Keratinocyte (primary cell): ENCODE results near the gene EEF1A2. TPM values are rescaled to one million over a fixed set of nuclear protein-coding genes. Genes with fewer than 3 reads are reported as not detected.

Source experiments
- DNase-seq: peaks from one replicate; pipeline ENCODE4 v3.0.0-alpha.2; 2011; ENCODE audit warnings: low read depth, missing footprints, low spot score
- FAIRE-seq: peaks from 2 replicates; lab custom pipeline; 2011; peaks lifted over from hg19 to GRCh38; lab: Jason Lieb, UNC
- H2AFZ ChIP-seq: 2 replicates; pipeline ENCODE4 v1.6.0; 2012; ENCODE audit warnings: low read length, control low read depth, inconsistent platforms; ENCODE audit not compliant: control insufficient read depth
- H3K27ac ChIP-seq: 2 replicates; pipeline ENCODE4 v1.5.1; 2011; ENCODE audit warnings: low read length; ENCODE audit not compliant: control insufficient read depth, insufficient read depth
- H3K27me3 ChIP-seq: 3 replicates; pipeline ENCODE4 v1.6.0; 2011; ENCODE audit warnings: low read length; ENCODE audit not compliant: control insufficient read depth, insufficient read depth; ENCODE audit errors: extremely low read depth
- H3K36me3 ChIP-seq, 2 experiments: 2 replicates in 1 of 2; 3 replicates in 1 of 2; pipeline ENCODE4 v1.5.1; 2011; ENCODE audit warnings: low read length in 2 of 2, mild to moderate bottlenecking in 1 of 2; ENCODE audit not compliant: control insufficient read depth in 2 of 2, insufficient read depth in 2 of 2; ENCODE audit errors: extremely low read depth in 1 of 2
- H3K4me1 ChIP-seq: 3 replicates; pipeline ENCODE4 v1.5.1; 2011; ENCODE audit warnings: low read length; ENCODE audit not compliant: control insufficient read depth, insufficient read depth; ENCODE audit errors: extremely low read depth
- H3K4me2 ChIP-seq: 3 replicates; pipeline ENCODE4 v1.6.0; 2011; ENCODE audit warnings: low read depth, low read length; ENCODE audit not compliant: control insufficient read depth, insufficient read depth; ENCODE audit errors: extremely low read depth
- H3K4me3 ChIP-seq, 3 experiments: fragments of 200-600 bp in 1 of 3; sonication (generic) in 1 of 3; 2 replicates in 2 of 3; 3 replicates in 1 of 3; pipeline ENCODE4 v1.5.1; 2011 to 2016; ENCODE audit warnings: low read length in 3 of 3, mild to moderate bottlenecking in 3 of 3, control low read depth in 2 of 3, inconsistent platforms in 1 of 3, low read depth in 1 of 3, mixed read lengths in 1 of 3, mixed run types in 1 of 3, moderate library complexity in 1 of 3; ENCODE audit not compliant: control insufficient read depth in 2 of 3, insufficient read depth in 2 of 3; ENCODE audit errors: extremely low read depth in 1 of 3
- H3K79me2 ChIP-seq: 2 replicates; pipeline ENCODE4 v1.6.0; 2012; ENCODE audit warnings: low read length; ENCODE audit not compliant: control insufficient read depth, insufficient read depth
- H3K9ac ChIP-seq: 3 replicates; pipeline ENCODE4 v1.6.0; 2011; ENCODE audit warnings: low read length; ENCODE audit not compliant: control insufficient read depth, insufficient read depth; ENCODE audit errors: extremely low read depth
- H3K9me1 ChIP-seq: 3 replicates; pipeline ENCODE4 v1.6.0; 2011; ENCODE audit warnings: low read length; ENCODE audit not compliant: control insufficient read depth, insufficient read depth; ENCODE audit errors: extremely low read depth
- H3K9me3 ChIP-seq: 2 replicates; pipeline ENCODE4 v1.5.1; 2012; ENCODE audit warnings: low read depth, low read length; ENCODE audit not compliant: control insufficient read depth
- H4K20me1 ChIP-seq: 3 replicates; pipeline ENCODE4 v1.6.0; 2011; ENCODE audit warnings: low read length; ENCODE audit not compliant: control insufficient read depth, insufficient read depth; ENCODE audit errors: extremely low read depth
- CTCF ChIP-seq, 3 experiments: IDR thresholded peaks in 1 of 3; conservative IDR thresholded peaks in 1 of 3; optimal IDR thresholded peaks in 1 of 3; 2 replicates in 2 of 3; 3 replicates in 1 of 3; pipeline versions ENCODE3 to v1.5.1; 2011; ENCODE audit warnings: low read length in 3 of 3, mild to moderate bottlenecking in 3 of 3, moderate library complexity in 2 of 3, control low read depth in 1 of 3, inconsistent platforms in 1 of 3; ENCODE audit not compliant: insufficient read depth in 2 of 3; ENCODE audit errors: extremely low read depth in 1 of 3
- EZH2 ChIP-seq: IDR thresholded peaks from one replicate; pipeline ENCODE4 v1.6.1; 2012; ENCODE audit warnings: inconsistent platforms, mild to moderate bottlenecking, low read length, moderate library complexity
- dilution Hi-C: fragments of 300-500 bp; cut with MboI; formaldehyde crosslinking; loops from one replicate; pipeline ENCODE4 v1.7.0; 2020; ENCODE audit warnings: low sequenced_read_pairs; ENCODE audit not compliant: extremely low pct_ligation_motif_present
- polyA plus RNA-seq, 5 experiments: library from polyadenylated mRNA; depleted of rRNA in 3 of 5; stranded (reverse) in 3 of 5; stranded (forward) in 1 of 5; unstranded in 1 of 5; fragments of >200 nt; gene quantifications; 1 replicate in 1 of 5; 2 replicates in 3 of 5; 3 replicates in 1 of 5; pipeline versions ENCODE4 v1.2.1 to v1.2.3, GENCODE V29; 2011 to 2012; ENCODE audit warnings: missing spikeins in 2 of 5, low read depth in 1 of 5, low replicate concordance in 1 of 5

The EEF1A2 gene
- polyA plus RNA-seq, 1 donor (not counting 4 experiments of a cell fraction or from before 2014, with no cell fraction given), result 0.12 TPM

DNA sequence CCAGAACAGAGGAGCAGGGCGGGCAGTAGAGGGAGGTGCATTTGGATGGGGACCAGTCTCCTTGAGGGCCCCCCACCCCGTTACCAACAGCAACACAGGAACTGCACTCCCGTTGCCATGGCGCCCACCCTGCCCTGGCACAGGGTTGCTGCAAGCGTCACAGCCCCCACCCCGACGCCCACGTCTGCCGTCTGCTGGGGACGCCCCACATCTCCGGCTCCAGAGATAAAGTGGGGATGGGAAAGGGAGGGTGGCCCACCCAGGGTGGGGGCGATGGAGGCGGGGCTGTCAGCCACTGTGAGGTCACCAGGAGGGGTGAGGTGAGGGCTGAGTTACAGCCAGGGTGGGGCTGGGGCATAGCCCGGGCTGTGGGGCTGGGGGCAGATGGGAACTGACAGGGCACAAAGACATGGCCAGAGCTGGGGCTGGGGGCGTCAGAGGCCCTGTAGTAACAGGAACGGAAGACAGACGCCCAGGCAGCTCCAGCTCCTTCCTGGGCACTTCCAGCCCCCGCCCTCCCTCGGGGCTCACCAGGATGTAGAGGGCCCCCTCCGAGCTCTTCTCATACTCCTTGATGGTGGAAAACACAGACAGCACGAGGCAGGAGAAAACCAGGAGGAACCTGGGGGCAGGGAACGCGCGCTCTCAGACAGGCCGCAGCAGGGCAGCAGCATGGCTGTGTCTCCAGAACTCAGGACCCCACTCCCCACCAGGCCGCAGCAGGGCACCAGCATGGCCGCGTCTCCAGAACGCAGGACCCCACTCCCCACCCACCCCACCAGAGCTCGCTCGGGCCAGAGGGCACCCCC lies 52.5 kb downstream of the EEF1A2 start:
- no peaks in the 10 kb centered on the region for H3K4me1 ChIP-seq
- DNase-seq (no peak), FAIRE-seq (no peak)
- H3K9me3 ChIP-seq, result no peaks in the 10 kb centered on the region
- no peaks in the 10 kb centered on the region for H4K20me1 ChIP-seq
- H2AFZ ChIP-seq, result no peak overlapping the region
- TF ChIP-seq CTCF (optimal IDR thresholded peaks at IDR 0.05 in 1 of 3, IDR thresholded peaks at IDR 0.05 in 1 of 3, conservative IDR thresholded peaks at IDR 0.05 in 1 of 3; ENCODE audit: extremely low read depth in 1 of 3, insufficient read depth in 2 of 3, low read length in 3 of 3) (no peak), EZH2 (no peak)
- no peaks in the 10 kb centered on the region for H3K36me3 ChIP-seq
- no peaks in the 10 kb centered on the region for H3K79me2 ChIP-seq
- dilution Hi-C loops, result no loop called here
- no peak overlapping the region for H3K27ac ChIP-seq
- H3K27me3 ChIP-seq, result peaks cover 22% of the 10 kb centered on the region
- H3K9ac ChIP-seq, result no peak overlapping the region
- H3K9me1 ChIP-seq, result no peaks in the 10 kb centered on the region
- H3K4me2 ChIP-seq, result no peak overlapping the region
- no peak overlapping the region for H3K4me3 ChIP-seq

DNA sequence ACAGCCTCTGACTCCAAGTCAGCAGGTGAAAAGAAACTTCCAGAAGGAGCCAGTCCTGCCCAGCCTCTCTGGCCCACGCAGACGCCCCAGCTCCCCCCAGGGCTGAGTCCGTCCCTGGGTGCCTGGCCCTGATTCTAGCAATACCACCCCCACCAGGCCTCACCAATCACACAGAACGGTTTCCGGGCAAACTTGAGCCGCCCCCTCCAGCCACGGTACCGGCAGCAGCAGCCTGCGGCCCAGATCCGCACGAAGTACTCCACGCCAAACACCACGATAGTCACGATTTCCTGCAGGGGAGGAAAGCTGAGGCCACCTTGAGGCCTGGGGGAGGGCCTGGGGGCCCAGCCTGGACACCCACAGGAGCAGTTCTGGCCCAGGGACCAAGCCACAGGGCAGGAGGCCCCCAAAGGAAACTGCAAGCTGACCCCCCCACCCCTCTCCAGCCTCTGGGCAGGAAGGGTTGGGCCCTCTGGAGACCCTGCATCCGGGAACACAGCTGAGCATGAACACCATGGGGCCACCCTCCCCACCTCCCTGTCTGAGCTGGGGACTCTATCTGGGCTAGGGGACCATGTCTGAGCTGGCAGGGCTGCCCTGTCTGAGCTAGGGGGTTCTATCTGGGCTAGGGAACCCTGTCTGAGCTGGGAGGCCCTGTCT lies 53.7 kb downstream of the EEF1A2 start:
- no peaks in the 10 kb centered on the region for H3K79me2 ChIP-seq
- no peaks in the 10 kb centered on the region for H4K20me1 ChIP-seq
- no peaks in the 10 kb centered on the region for H3K36me3 ChIP-seq
- H3K9me3 ChIP-seq, result no peaks in the 10 kb centered on the region
- peaks cover 19% of the 10 kb centered on the region for H3K27me3 ChIP-seq
- no peak overlapping the region for H3K27ac ChIP-seq
- dilution Hi-C loops, result no loop called here
- TF ChIP-seq CTCF (optimal IDR thresholded peaks at IDR 0.05 in 1 of 3, IDR thresholded peaks at IDR 0.05 in 1 of 3, conservative IDR thresholded peaks at IDR 0.05 in 1 of 3; ENCODE audit: extremely low read depth in 1 of 3, insufficient read depth in 2 of 3, low read length in 3 of 3), result no peak
- TF ChIP-seq EZH2, result no peak
- H3K4me2 ChIP-seq, result no peak overlapping the region
- no peaks in the 10 kb centered on the region for H3K9me1 ChIP-seq
- no peaks in the 10 kb centered on the region for H3K4me1 ChIP-seq
- no peak for DNase-seq
- H3K9ac ChIP-seq, result no peak overlapping the region
- no peak for FAIRE-seq
- H2AFZ ChIP-seq, result no peak overlapping the region
- H3K4me3 ChIP-seq, result no peak overlapping the region
